Thoracic aorta endothelial cell (primary cell): Measurements from ENCODE around the gene BOD1. TPM values are rescaled to one million over a fixed set of nuclear protein-coding genes. Genes with fewer than 3 reads are reported as not detected.

Experiments
- total RNA-seq: library from RNA; depleted of rRNA; stranded (reverse); fragments of >200 nt; gene quantifications from 2 replicates; pipeline ENCODE4 v1.2.3, GENCODE V29; 2012

The BOD1 gene
- total RNA-seq = 52.5 and 59.0 TPM in 2 replicates

GRCh38 chr5:173616577-173617118 lies at the start of gene BOD1:
Gene BOD1, minus strand, starts transcription at chr5:173616650. Its CDS starts 214 bp downstream, at chr5:173616436.

